Endothelial cell of umbilical vein (primary cell): ENCODE results near the gene BRK1. TPM values are rescaled to one million over a fixed set of nuclear protein-coding genes. Genes with fewer than 3 reads are reported as not detected.

ENCODE experiments used
- BruUV-seq: library from RNA; stranded (reverse); fragments of 400-500 nt; replicated peaks from 2 replicates; lab custom pipeline; 2021; lab: Mats Ljungman, UMichigan
- CTCF ChIA-PET: fragments of 300-600, 350-600 bp; sonication (Branson Sonifier 250); formaldehyde crosslinking; loops from one replicate; lab custom pipeline; 2021; ENCODE audit warnings: antibody characterized with exemption, inconsistent platforms; lab: Charles Lee
- POLR2A ChIA-PET: fragments of 300-600, 350-600 bp; sonication (Branson Sonifier 250); formaldehyde crosslinking; loops from one replicate; lab custom pipeline; 2021; ENCODE audit warnings: antibody characterized with exemption, inconsistent platforms; lab: Charles Lee
- DNase-seq: peaks from one replicate; pipeline ENCODE4 v3.0.0-alpha.2; 2011; ENCODE audit warnings: low read depth, low spot score
- FAIRE-seq: peaks from 2 replicates; lab custom pipeline; 2011; peaks lifted over from hg19 to GRCh38; lab: Jason Lieb, UNC
- H2AFZ ChIP-seq: 2 replicates; pipeline ENCODE4 v1.6.0; 2012; ENCODE audit warnings: low read depth, low read length, control low read depth, inconsistent platforms
- H3K27ac ChIP-seq: 2 replicates; pipeline ENCODE4 v1.5.1; 2011; ENCODE audit warnings: low read depth, mild to moderate bottlenecking, control low read depth, low read length, moderate library complexity; ENCODE audit not compliant: insufficient read depth
- H3K27me3 ChIP-seq, 2 experiments: 2 replicates each; pipeline versions ENCODE4 v1.6.0 to v1.6.1; 2011; ENCODE audit warnings: low read length in 2 of 2, mixed read lengths in 1 of 2; ENCODE audit not compliant: control insufficient read depth in 2 of 2, insufficient read depth in 2 of 2
- H3K36me3 ChIP-seq, 2 experiments: 2 replicates in 1 of 2; 3 replicates in 1 of 2; pipeline ENCODE4 v1.5.1; 2011; ENCODE audit warnings: low read length in 2 of 2, mild to moderate bottlenecking in 1 of 2, moderate library complexity in 1 of 2; ENCODE audit not compliant: control insufficient read depth in 2 of 2, insufficient read depth in 2 of 2; ENCODE audit errors: extremely low read depth in 1 of 2
- H3K4me1 ChIP-seq: 3 replicates; pipeline ENCODE4 v1.5.1; 2011; ENCODE audit warnings: mild to moderate bottlenecking, low read length; ENCODE audit not compliant: control insufficient read depth, insufficient read depth; ENCODE audit errors: extremely low read depth
- H3K4me2 ChIP-seq: 2 replicates; pipeline ENCODE4 v1.6.1; 2011; ENCODE audit warnings: low read length, control low read depth, mixed read lengths; ENCODE audit not compliant: insufficient read depth
- H3K4me3 ChIP-seq, 3 experiments: fragments of 200-600 bp in 1 of 3; sonication (generic), shearing (Covaris generic) in 1 of 3; replicated peaks in 1 of 3; 2 replicates each; pipeline ENCODE4 v1.5.1; 2011 to 2016; ENCODE audit warnings: control low read depth in 3 of 3, low read length in 3 of 3, mild to moderate bottlenecking in 2 of 3, inconsistent platforms in 1 of 3, low read depth in 1 of 3, moderate library complexity in 1 of 3; ENCODE audit not compliant: insufficient read depth in 1 of 3
- H3K79me2 ChIP-seq: 2 replicates; pipeline ENCODE4 v1.6.0; 2012; ENCODE audit warnings: low read length, inconsistent platforms; ENCODE audit not compliant: control insufficient read depth, insufficient read depth
- H3K9ac ChIP-seq: replicated peaks from 2 replicates; pipeline ENCODE3; 2011; ENCODE audit warnings: low read length, control low read depth; ENCODE audit not compliant: insufficient read depth; ENCODE audit errors: extremely low read depth
- H3K9me1 ChIP-seq: replicated peaks from 3 replicates; pipeline ENCODE4 v1.6.0; 2011; ENCODE audit warnings: mild to moderate bottlenecking, low read length; ENCODE audit not compliant: control insufficient read depth, insufficient read depth; ENCODE audit errors: extremely low read depth
- H3K9me3 ChIP-seq: replicated peaks from 2 replicates; pipeline ENCODE4 v1.5.1; 2012; ENCODE audit warnings: low read length, inconsistent platforms; ENCODE audit not compliant: control insufficient read depth, insufficient read depth
- H4K20me1 ChIP-seq: replicated peaks from 2 replicates; pipeline ENCODE3; 2011; ENCODE audit warnings: mild to moderate bottlenecking, low read length; ENCODE audit not compliant: control insufficient read depth, insufficient read depth; ENCODE audit errors: extremely low read depth
- CTCF ChIP-seq, 2 donors: IDR thresholded peaks; 1 replicate in 1 of 2; 2 replicates in 1 of 2; pipeline ENCODE4 v1.5.1; 2011; ENCODE audit warnings: low read length in 2 of 2, mild to moderate bottlenecking in 2 of 2, moderate library complexity in 2 of 2, control low read depth in 1 of 2, inconsistent platforms in 1 of 2, low read depth in 1 of 2; ENCODE audit not compliant: insufficient read depth in 1 of 2; ENCODE audit errors: extremely low read depth in 1 of 2
- EZH2 ChIP-seq: IDR thresholded peaks from 2 replicates; pipeline ENCODE4 v1.6.1; 2012; ENCODE audit warnings: borderline replicate concordance, low read depth, mild to moderate bottlenecking, moderate library complexity, low read length, inconsistent platforms; ENCODE audit not compliant: severe bottlenecking
- FOS ChIP-seq: IDR thresholded peaks from 2 replicates; pipeline ENCODE4 v1.6.1; 2011; ENCODE audit warnings: mild to moderate bottlenecking, low read length, moderate library complexity, borderline replicate concordance; ENCODE audit not compliant: insufficient read depth
- GATA2 ChIP-seq: IDR thresholded peaks from 2 replicates; pipeline ENCODE4 v1.7.0; 2011; ENCODE audit warnings: low read depth, mild to moderate bottlenecking, moderate library complexity, mixed read lengths, low read length; ENCODE audit not compliant: insufficient read length, insufficient read depth
- JUN ChIP-seq: IDR thresholded peaks from 2 replicates; pipeline ENCODE4 v1.6.1; 2011; ENCODE audit warnings: borderline replicate concordance, low read depth; ENCODE audit not compliant: insufficient read length, insufficient read depth
- MAX ChIP-seq: IDR thresholded peaks from 2 replicates; pipeline ENCODE4 v1.6.1; 2011; ENCODE audit not compliant: insufficient read depth, insufficient read length
- MYC ChIP-seq: IDR thresholded peaks from one replicate; pipeline ENCODE4 v1.6.1; 2011; ENCODE audit warnings: mild to moderate bottlenecking, low read depth, low read length
- POLR2A ChIP-seq: IDR thresholded peaks from 2 replicates; pipeline ENCODE4 v1.6.1; 2012; ENCODE audit warnings: low read depth, mild to moderate bottlenecking, control low read depth, low read length
- POLR2AphosphoS5 ChIP-seq: IDR thresholded peaks from 2 replicates; pipeline ENCODE4 v1.6.1; 2012; ENCODE audit warnings: low read depth, mild to moderate bottlenecking, control low read depth, low read length, moderate library complexity; ENCODE audit not compliant: insufficient read depth
- dilution Hi-C: fragments of 300-500 bp; cut with MboI; formaldehyde crosslinking; loops from one replicate; pipeline ENCODE4 v1.15.0; 2019; ENCODE audit warnings: low sequenced_read_pairs; ENCODE audit not compliant: extremely low pct_ligation_motif_present
- intact Hi-C: fragments of 100-400 bp; cut with micrococcal nuclease; formaldehyde crosslinking; loops from one replicate; pipeline ENCODE4 v1.10.0; 2022
- polyA plus RNA-seq, 4 experiments: library from polyadenylated mRNA; depleted of rRNA in 3 of 4; stranded (reverse) in 3 of 4; unstranded in 1 of 4; fragments of >200 nt; gene quantifications; 2 replicates each; pipeline versions ENCODE4 v1.2.1 to v1.2.3, GENCODE V29; 2011 to 2012; ENCODE audit warnings: missing spikeins in 1 of 4
- total RNA-seq: library from RNA; stranded (reverse); gene quantifications from 2 replicates; pipeline ENCODE4 v1.2.3, GENCODE V29; 2021

The BRK1 gene
- total and polyA plus RNA-seq, 2 donors (not counting 3 experiments of a cell fraction or from before 2014, with no cell fraction given), result 123 to 144 TPM

- dilution Hi-C loops (no loop called here), intact Hi-C loops (no loop called here)
- no peak for TF ChIP-seq JUN
- TF ChIP-seq EZH2, result no peak
- no peak for TF ChIP-seq GATA2
- no peak for TF ChIP-seq POLR2AphosphoS5
- no peak for TF ChIP-seq POLR2A
- no peak for TF ChIP-seq FOS
- no peak for TF ChIP-seq CTCF (IDR thresholded peaks at IDR 0.05; ENCODE audit: extremely low read depth in 1 of 2, insufficient read depth in 1 of 2, low read depth in 1 of 2, low read length in 2 of 2)
- no peak for TF ChIP-seq MAX
- no peak for TF ChIP-seq MYC
- Histone ChIP-seq H3K36me3 (peaks cover 4 to 8% of the 10 kb centered on the region in 2 experiments), H3K79me2 (peaks cover 74% of the 10 kb centered on the region), H3K9me1 (no peaks in the 10 kb centered on the region), H2AFZ (no peak overlapping the region), H3K9ac (no peak overlapping the region), H3K27ac (no peak overlapping the region), H3K4me2 (no peak overlapping the region), H3K4me1 (peaks cover 9% of the 10 kb centered on the region), H3K27me3 (no peaks in the 10 kb centered on the region), H3K4me3 (no peak overlapping the region), H4K20me1 (peaks cover 3% of the 10 kb centered on the region), H3K9me3 (no peaks in the 10 kb centered on the region)
- no TSS peak for BruUV-seq
- FAIRE-seq, result no peak
- ChIA-PET POLR2A (no interaction called here), CTCF (no interaction called here)
- no peak for DNase-seq
Measured at GRCh38 chr3:10121064-10121463, 5.6 kb downstream of the BRK1 start.
